Measurements from ENCODE around the gene BIRC7.

BIRC7 gene

GRCh38 chr20:63281742-63282665 lies 46.3 kb downstream of the BIRC7 start:
- DNase-seq (ENCODE audit: low spot score), result no peak

- no peak for DNase-seq (ENCODE audit: low spot score)
Observed at GRCh38 chr20:63282946-63283345, 47.2 kb downstream of the BIRC7 start.

- no peak for DNase-seq (ENCODE audit: low spot score)
Observed at GRCh38 chr20:63283397-63284082, 47.8 kb downstream of the BIRC7 start.

GRCh38 chr20:63284083-63284440 lies 48.4 kb downstream of the BIRC7 start:
- DNase-seq (ENCODE audit: low spot score), result no peak

- no peak for DNase-seq (ENCODE audit: low spot score)
Observed at GRCh38 chr20:63284544-63284949, 48.8 kb downstream of the BIRC7 start.

- no peak for DNase-seq (ENCODE audit: low spot score)
Observed at GRCh38 chr20:63284981-63285524, 49.3 kb downstream of the BIRC7 start.

GRCh38 chr20:63285636-63286615 lies 50.2 kb downstream of the BIRC7 start:
- DNase-seq (ENCODE audit: low spot score), result no peak

- no peak for DNase-seq (ENCODE audit: low spot score)
Observed at GRCh38 chr20:63286781-63287696, 51.3 kb downstream of the BIRC7 start.

- DNase-seq (ENCODE audit: low spot score), result no peak
Observed at GRCh38 chr20:63287697-63288580, 52.2 kb downstream of the BIRC7 start.

- DNase-seq (ENCODE audit: low spot score), result no peak
Observed at GRCh38 chr20:63288581-63289251, 53.0 kb downstream of the BIRC7 start.

- no peak for DNase-seq (ENCODE audit: low spot score)
Observed at GRCh38 chr20:63289311-63290135, 53.8 kb downstream of the BIRC7 start.

All from globus pallidus (tissue), 1 donor.